PC-3 (cell line): ENCODE results near the gene SIK1.
"Not testable (repeated sequence)": the region's sequence is repeated elsewhere in the genome, so short reads cannot be mapped to it uniquely, and the experiment has no call there.

Experiments
- CTCF ChIP-seq: fragments of 300-600 bp; sonication (generic); conservative IDR thresholded peaks from 2 replicates; pipeline ENCODE4 v1.5.1; 2017; ENCODE audit warnings: antibody characterized with exemption, low read depth, mild to moderate bottlenecking, low read length
- EZH2 ChIP-seq: fragments of 300-600 bp; sonication (generic); IDR thresholded peaks from one replicate; pipeline ENCODE4 v1.6.1; 2017; ENCODE audit warnings: antibody characterized with exemption, mild to moderate bottlenecking, low read length; ENCODE audit not compliant: unreplicated experiment
- EZH2phosphoT487 ChIP-seq: fragments of 300-600 bp; sonication (generic); IDR thresholded peaks from 2 replicates; pipeline ENCODE4 v1.6.1; 2018; ENCODE audit warnings: mild to moderate bottlenecking, antibody characterized with exemption, low read length, borderline replicate concordance

DNA sequence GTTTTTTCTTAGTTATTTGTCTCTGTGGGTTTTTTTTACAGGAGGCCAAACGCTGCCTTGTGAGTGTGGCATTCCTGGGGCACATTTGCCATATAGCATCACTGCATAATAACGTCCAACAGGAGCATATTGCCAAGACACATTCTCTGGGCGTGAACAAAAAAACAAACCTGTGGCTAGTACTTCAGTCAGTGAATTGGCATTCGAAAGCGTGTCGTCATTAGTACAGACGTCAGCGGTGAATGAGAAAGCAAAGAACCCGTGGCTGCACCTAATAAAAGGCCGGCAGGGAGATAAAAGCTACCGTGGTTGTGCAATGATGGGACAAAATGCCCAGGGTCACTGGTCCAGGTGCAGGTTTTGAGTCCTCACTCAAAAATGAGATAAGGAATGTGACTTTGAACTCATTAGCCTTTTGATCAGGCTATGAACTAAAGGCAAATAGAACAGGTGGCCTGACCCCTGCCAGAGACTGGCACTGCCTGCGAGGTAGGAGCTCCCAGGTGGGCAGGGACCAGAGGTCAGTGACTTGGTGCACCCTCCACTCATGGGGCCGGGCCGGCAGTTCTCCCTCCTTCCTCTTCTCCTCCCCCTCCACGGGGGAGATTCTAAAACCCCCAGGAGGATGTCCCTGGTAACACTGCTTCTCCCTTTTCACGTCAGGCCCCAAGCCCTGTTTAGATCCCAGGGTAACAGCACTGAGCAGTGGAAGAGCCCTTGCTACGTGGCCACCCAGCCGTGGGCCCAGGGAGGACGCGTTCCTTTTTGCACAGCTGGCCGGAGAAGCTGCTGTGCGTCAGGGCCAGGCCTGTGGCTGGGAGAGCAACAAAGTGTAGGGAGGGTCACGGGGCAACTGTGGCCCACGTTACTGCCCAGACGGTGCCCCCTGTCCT lies 14.2 kb upstream of the SIK1 start:
- TF ChIP-seq EZH2phosphoT487, CTCF, EZH2: not testable (repeated sequence)
